MM.1S (cell line): ENCODE measurements around the gene CACNG5.
A peak's percentile ranks its signal among the peaks of the same experiment; 100 is the strongest.

ENCODE experiments used
- DNase-seq: peaks from one replicate; pipeline ENCODE4 v3.0.0-alpha.2; 2015
- H2AFZ ChIP-seq: fragments of 300-600 bp; sonication (generic); 2 replicates; pipeline ENCODE4 v1.6.0; 2016; ENCODE audit warnings: antibody characterized with exemption, low read length
- H3F3A ChIP-seq: fragments of 300-600 bp; sonication (generic); 2 replicates; pipeline ENCODE4 v1.6.1; 2016; ENCODE audit warnings: mild to moderate bottlenecking, antibody characterized with exemption, low read length, moderate library complexity, mixed read lengths; ENCODE audit not compliant: insufficient read depth
- H3K27ac ChIP-seq: fragments of 300-600 bp; sonication (generic); 2 replicates; pipeline ENCODE4 v1.5.1; 2016; ENCODE audit warnings: mild to moderate bottlenecking, low read length
- H3K27me3 ChIP-seq: fragments of 300-600 bp; sonication (generic); replicated peaks from 2 replicates; pipeline ENCODE4 v1.6.0; 2016; ENCODE audit warnings: low read length; ENCODE audit not compliant: insufficient read depth
- H3K36me3 ChIP-seq: fragments of 300-600 bp; sonication (generic); replicated peaks from 2 replicates; pipeline ENCODE4 v1.6.1; 2016; ENCODE audit warnings: mild to moderate bottlenecking, low read length, mixed read lengths; ENCODE audit not compliant: insufficient read depth
- H3K4me1 ChIP-seq: fragments of 300-600 bp; sonication (generic); 2 replicates; pipeline ENCODE4 v1.6.1; 2016; ENCODE audit warnings: low read length, mixed read lengths
- H3K4me2 ChIP-seq: fragments of 300-600 bp; sonication (generic); 2 replicates; pipeline ENCODE4 v1.6.0; 2016; ENCODE audit warnings: low read depth, low read length
- H3K4me3 ChIP-seq: fragments of 300-600 bp; sonication (generic); 2 replicates; pipeline ENCODE4 v1.5.1; 2016; ENCODE audit warnings: low read length, mixed read lengths
- H3K79me2 ChIP-seq: fragments of 300-600 bp; sonication (generic); 2 replicates; pipeline ENCODE4 v1.6.1; 2016; ENCODE audit warnings: mixed run types, low read length, mixed read lengths
- H3K9ac ChIP-seq: fragments of 300-600 bp; sonication (generic); 2 replicates; pipeline ENCODE4 v1.6.1; 2016; ENCODE audit warnings: low read length, mixed read lengths
- H3K9me2 ChIP-seq: fragments of 300-600 bp; sonication (generic); replicated peaks from 2 replicates; pipeline ENCODE4 v1.6.1; 2016; ENCODE audit warnings: mild to moderate bottlenecking, low read length, mixed read lengths; ENCODE audit not compliant: insufficient read depth
- H3K9me3 ChIP-seq: fragments of 300-600 bp; sonication (generic); replicated peaks from 2 replicates; pipeline ENCODE4 v1.6.1; 2016; ENCODE audit warnings: mild to moderate bottlenecking, low read length, mixed read lengths; ENCODE audit not compliant: insufficient read depth
- H4K20me1 ChIP-seq: fragments of 300-600 bp; sonication (generic); 2 replicates; pipeline ENCODE4 v1.6.1; 2016; ENCODE audit warnings: mild to moderate bottlenecking, low read length, moderate library complexity, mixed read lengths; ENCODE audit not compliant: insufficient read depth
- EZH2 ChIP-seq: fragments of 300-600 bp; sonication (generic); optimal IDR thresholded peaks from 2 replicates; pipeline ENCODE3; 2017; ENCODE audit warnings: low read depth, mild to moderate bottlenecking, antibody characterized with exemption, low read length, mixed read lengths
- EZH2phosphoT487 ChIP-seq: fragments of 300-600 bp; sonication (generic); IDR thresholded peaks from 2 replicates; pipeline ENCODE4 v1.6.1; 2018; ENCODE audit warnings: antibody characterized with exemption, low read length
- TF ChIP-seq, protein P1 (sequence below): fragments of 300-600 bp; sonication (generic); IDR thresholded peaks from 2 replicates; pipeline ENCODE4 v1.5.1; 2016; ENCODE audit warnings: antibody characterized with exemption, low read length, mixed read lengths

CACNG5 gene

DNA sequence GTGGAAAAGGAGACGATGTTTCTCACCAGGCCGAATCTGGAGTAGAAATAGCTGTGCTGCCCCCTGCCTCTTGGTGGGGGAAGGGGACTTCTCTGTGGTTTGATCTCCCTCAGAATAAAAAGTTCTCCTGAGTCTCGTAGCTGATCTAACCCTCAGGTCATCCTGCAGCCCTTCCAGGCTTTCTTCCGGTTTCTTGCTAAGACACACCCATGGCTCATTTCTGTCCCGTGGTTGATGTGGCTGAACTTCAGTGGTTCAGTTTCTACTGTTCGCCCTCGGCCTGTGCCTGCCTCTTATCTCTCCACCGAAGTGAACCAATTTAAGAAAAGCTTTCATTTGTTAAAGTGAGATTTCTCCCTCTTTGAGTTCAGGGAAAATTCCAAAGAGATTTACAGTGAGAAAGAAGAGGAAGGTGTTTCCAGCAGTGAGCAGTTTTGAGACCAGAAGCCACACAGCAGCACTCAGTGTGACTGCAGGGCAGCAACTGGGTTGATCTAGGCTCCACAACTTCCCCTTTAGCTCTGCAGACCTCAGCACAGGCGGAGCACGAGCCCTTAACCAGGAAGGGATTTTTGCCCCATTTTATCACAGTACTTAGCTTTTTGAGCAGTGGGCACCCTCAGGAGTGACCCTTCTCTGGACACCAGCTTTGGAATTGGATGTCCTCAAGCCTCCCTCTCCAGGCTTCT lies 34.9 kb upstream of the CACNG5 start:
- Histone ChIP-seq H3K9me2 (no peaks in the 10 kb centered on the region), H3K9me3 (no peaks in the 10 kb centered on the region), H3K9ac (no peak overlapping the region), H3K36me3 (no peaks in the 10 kb centered on the region), H3K4me1 (no peaks in the 10 kb centered on the region), H3K27me3 (no peaks in the 10 kb centered on the region), H3K4me3 (no peak overlapping the region), H3K27ac (no peak overlapping the region), H3K4me2 (no peak overlapping the region), H2AFZ (no peak overlapping the region), H4K20me1 (no peaks in the 10 kb centered on the region), H3F3A (no peaks in the 10 kb centered on the region), H3K79me2 (no peaks in the 10 kb centered on the region)
- peak; percentile 4 for DNase-seq
- no peak for TF ChIP-seq EZH2
- TF ChIP-seq, protein P1, sequence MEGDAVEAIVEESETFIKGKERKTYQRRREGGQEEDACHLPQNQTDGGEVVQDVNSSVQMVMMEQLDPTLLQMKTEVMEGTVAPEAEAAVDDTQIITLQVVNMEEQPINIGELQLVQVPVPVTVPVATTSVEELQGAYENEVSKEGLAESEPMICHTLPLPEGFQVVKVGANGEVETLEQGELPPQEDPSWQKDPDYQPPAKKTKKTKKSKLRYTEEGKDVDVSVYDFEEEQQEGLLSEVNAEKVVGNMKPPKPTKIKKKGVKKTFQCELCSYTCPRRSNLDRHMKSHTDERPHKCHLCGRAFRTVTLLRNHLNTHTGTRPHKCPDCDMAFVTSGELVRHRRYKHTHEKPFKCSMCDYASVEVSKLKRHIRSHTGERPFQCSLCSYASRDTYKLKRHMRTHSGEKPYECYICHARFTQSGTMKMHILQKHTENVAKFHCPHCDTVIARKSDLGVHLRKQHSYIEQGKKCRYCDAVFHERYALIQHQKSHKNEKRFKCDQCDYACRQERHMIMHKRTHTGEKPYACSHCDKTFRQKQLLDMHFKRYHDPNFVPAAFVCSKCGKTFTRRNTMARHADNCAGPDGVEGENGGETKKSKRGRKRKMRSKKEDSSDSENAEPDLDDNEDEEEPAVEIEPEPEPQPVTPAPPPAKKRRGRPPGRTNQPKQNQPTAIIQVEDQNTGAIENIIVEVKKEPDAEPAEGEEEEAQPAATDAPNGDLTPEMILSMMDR: no peak
- no peak for TF ChIP-seq EZH2phosphoT487

DNA sequence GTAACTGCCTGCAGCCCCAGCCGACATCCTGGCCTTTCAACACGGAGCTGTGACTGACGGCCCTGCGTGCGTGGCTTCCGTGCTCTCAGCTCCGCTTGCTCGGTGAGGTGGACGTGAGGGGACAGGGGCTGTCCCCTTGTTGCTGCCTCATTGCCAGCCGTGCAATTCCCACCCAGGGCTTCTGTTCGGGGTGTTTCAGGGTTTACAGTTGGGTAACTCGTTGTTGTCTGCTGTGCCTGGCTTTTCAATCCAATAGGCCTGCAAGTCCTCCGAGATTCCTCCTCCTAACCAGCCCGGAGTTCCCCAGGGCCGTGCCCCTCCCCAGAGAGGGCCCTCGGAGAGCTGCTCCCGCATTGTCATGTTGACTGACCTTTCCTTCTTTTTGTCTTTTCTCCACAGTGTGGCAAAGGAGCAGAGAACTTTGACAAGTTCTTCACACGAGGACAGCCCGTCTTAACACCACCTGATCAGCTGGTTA lies 31.4 kb upstream of the CACNG5 start:
- no peak for TF ChIP-seq EZH2phosphoT487
- TF ChIP-seq, protein P1: no peak
- TF ChIP-seq EZH2: no peak
- Histone ChIP-seq H3K4me3 (no peak overlapping the region), H3K9me2 (no peaks in the 10 kb centered on the region), H2AFZ (no peak overlapping the region), H3K27ac (no peak overlapping the region), H3K36me3 (no peaks in the 10 kb centered on the region), H3K79me2 (no peaks in the 10 kb centered on the region), H3K4me2 (no peak overlapping the region), H3K27me3 (no peaks in the 10 kb centered on the region), H3K9ac (no peak overlapping the region), H4K20me1 (no peaks in the 10 kb centered on the region), H3K4me1 (no peaks in the 10 kb centered on the region), H3F3A (no peaks in the 10 kb centered on the region), H3K9me3 (no peaks in the 10 kb centered on the region)
- DNase-seq: no peak

- no peak for DNase-seq
- Histone ChIP-seq H3K27me3 (no peaks in the 10 kb centered on the region), H3K9me3 (no peaks in the 10 kb centered on the region), H3F3A (no peaks in the 10 kb centered on the region), H3K9me2 (no peaks in the 10 kb centered on the region), H2AFZ (no peak overlapping the region), H3K4me1 (no peaks in the 10 kb centered on the region), H3K4me3 (no peak overlapping the region), H3K36me3 (no peaks in the 10 kb centered on the region), H3K27ac (no peak overlapping the region), H3K79me2 (no peaks in the 10 kb centered on the region), H3K9ac (no peak overlapping the region), H3K4me2 (no peak overlapping the region), H4K20me1 (no peaks in the 10 kb centered on the region)
- TF ChIP-seq EZH2 (no peak), EZH2phosphoT487 (no peak)
- TF ChIP-seq, protein P1: no peak
These were observed 29.4 kb upstream of the CACNG5 start for GRCh38 chr17:66805567-66805966.
